Transverse colon (tissue), 4 donors: ENCODE results near the gene PTH2.

Source experiments
- POLR2A ChIP-seq: fragments of 450-650 bp; IDR thresholded peaks from one replicate; pipeline ENCODE4 v1.6.1; 2016; ENCODE audit warnings: antibody characterized with exemption, mild to moderate bottlenecking, moderate library complexity
- POLR2AphosphoS5 ChIP-seq, 3 donors: sonication (generic); formaldehyde crosslinking; IDR thresholded peaks; one replicate each; pipeline ENCODE4 v1.6.1; 2016; ENCODE audit warnings: antibody characterized with exemption in 3 of 3
- TF ChIP-seq, protein P1 (sequence below), 5 experiments: fragments of 200-600 bp in 3 of 5; fragments of 450-650 bp in 2 of 5; sonication (generic) in 3 of 5; IDR thresholded peaks; 1 replicate in 2 of 5; 2 replicates in 3 of 5; pipeline ENCODE4 v1.5.1; 2016 to 2017; ENCODE audit warnings: antibody characterized with exemption in 5 of 5, inconsistent platforms in 3 of 5, mild to moderate bottlenecking in 2 of 5, moderate library complexity in 1 of 5

- TF ChIP-seq, protein P1, sequence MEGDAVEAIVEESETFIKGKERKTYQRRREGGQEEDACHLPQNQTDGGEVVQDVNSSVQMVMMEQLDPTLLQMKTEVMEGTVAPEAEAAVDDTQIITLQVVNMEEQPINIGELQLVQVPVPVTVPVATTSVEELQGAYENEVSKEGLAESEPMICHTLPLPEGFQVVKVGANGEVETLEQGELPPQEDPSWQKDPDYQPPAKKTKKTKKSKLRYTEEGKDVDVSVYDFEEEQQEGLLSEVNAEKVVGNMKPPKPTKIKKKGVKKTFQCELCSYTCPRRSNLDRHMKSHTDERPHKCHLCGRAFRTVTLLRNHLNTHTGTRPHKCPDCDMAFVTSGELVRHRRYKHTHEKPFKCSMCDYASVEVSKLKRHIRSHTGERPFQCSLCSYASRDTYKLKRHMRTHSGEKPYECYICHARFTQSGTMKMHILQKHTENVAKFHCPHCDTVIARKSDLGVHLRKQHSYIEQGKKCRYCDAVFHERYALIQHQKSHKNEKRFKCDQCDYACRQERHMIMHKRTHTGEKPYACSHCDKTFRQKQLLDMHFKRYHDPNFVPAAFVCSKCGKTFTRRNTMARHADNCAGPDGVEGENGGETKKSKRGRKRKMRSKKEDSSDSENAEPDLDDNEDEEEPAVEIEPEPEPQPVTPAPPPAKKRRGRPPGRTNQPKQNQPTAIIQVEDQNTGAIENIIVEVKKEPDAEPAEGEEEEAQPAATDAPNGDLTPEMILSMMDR (IDR thresholded peaks at IDR 0.05): no peak
- TF ChIP-seq POLR2A: no peak
- no peak for TF ChIP-seq POLR2AphosphoS5 (IDR thresholded peaks at IDR 0.05)
Observed at GRCh38 chr19:49380391-49380790, 42.9 kb downstream of the PTH2 start.
